ENCODE results near the gene MCM7.

Gene MCM7

GRCh38 chr7:100127866-100128636, 26.9 kb upstream of the MCM7 start:
- H3K4me3 ChIP-seq (replicated peaks; ENCODE audit: low read depth, low read length) = peak overlapping the region; percentile 64
- no peak for DNase-seq (ENCODE audit: extremely low read depth, low read depth)
- no peak for TF ChIP-seq CTCF (IDR thresholded peaks at IDR 0.05; ENCODE audit: low read depth, low read length, missing control alignments)

GRCh38 chr7:100126931-100127865, 26.0 kb upstream of the MCM7 start, which contains the start of gene MBLAC1:
Gene MBLAC1, plus strand, starts transcription at chr7:100126967. Its CDS starts 429 bp downstream, at chr7:100127396.
- H3K4me3 ChIP-seq (replicated peaks; ENCODE audit: low read depth, low read length) = peak within 1 kb of the TSS; percentile 64
- TF ChIP-seq CTCF (IDR thresholded peaks at IDR 0.05; ENCODE audit: low read depth, low read length, missing control alignments) = no peak
- peak; percentile 78 for DNase-seq (ENCODE audit: extremely low read depth, low read depth)

GRCh38 chr7:100126239-100126930, 25.2 kb upstream of the MCM7 start:
- no peak for DNase-seq (ENCODE audit: extremely low read depth, low read depth)
- H3K4me3 ChIP-seq (replicated peaks; ENCODE audit: low read depth, low read length) = peak overlapping the region; percentile 64
- TF ChIP-seq CTCF (IDR thresholded peaks at IDR 0.05; ENCODE audit: low read depth, low read length, missing control alignments) = no peak

GRCh38 chr7:100124301-100125230, 23.4 kb upstream of the MCM7 start:
- H3K4me3 ChIP-seq (replicated peaks; ENCODE audit: low read depth, low read length) = no peak overlapping the region
- no peak for DNase-seq (ENCODE audit: extremely low read depth, low read depth)
- TF ChIP-seq CTCF (IDR thresholded peaks at IDR 0.05; ENCODE audit: low read depth, low read length, missing control alignments) = no peak

GRCh38 chr7:100122568-100122967, 21.4 kb upstream of the MCM7 start:
- no peak for TF ChIP-seq CTCF (IDR thresholded peaks at IDR 0.05; ENCODE audit: low read depth, low read length, missing control alignments)
- no peak overlapping the region for H3K4me3 ChIP-seq (replicated peaks; ENCODE audit: low read depth, low read length)
- DNase-seq (ENCODE audit: extremely low read depth, low read depth) = no peak

All from HFF-Myc (cell line).